NT2/D1 (cell line): ENCODE measurements around the gene CCDC69.

Experiments
- SUZ12 ChIP-seq: IDR thresholded peaks from 2 replicates; pipeline ENCODE4 v1.6.1; 2011; ENCODE audit not compliant: insufficient read length, insufficient read depth; ENCODE audit errors: extremely low read depth
- YY1 ChIP-seq: IDR thresholded peaks from 2 replicates; pipeline ENCODE4 v1.6.1; 2011; ENCODE audit not compliant: insufficient read length, insufficient read depth

DNA sequence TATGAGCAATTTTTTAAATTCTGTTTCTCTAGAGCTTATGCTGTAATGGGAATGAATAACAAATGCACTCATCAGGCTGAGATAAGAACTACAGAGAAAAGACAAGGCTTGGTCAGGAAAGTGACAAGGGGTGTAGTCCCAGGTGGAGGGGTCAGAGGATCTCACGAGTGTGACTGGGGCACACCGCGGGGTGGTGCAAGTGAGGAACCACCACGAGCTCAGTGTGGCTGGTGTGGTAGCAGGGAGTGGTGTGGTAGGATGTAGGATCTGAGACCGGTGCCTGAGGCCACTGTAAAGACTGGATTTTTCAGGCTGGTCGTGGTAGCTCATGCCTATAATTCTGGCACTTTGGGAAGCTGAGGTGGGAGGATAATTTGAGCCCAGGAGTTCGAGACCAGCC lies 75.3 kb downstream of the CCDC69 start:
- TF ChIP-seq YY1 = no peak
- TF ChIP-seq SUZ12 = no peak
